HepG2 (cell line): ENCODE measurements around the gene CEP19. TPM values are rescaled to one million over a fixed set of nuclear protein-coding genes. Genes with fewer than 3 reads are reported as not detected.

ENCODE experiments used
- ATAC-seq: fragments of 200-7000 bp; cut with Tn5 transposase; 3 replicates; pipeline ENCODE4 v1.9.1; 2020; ENCODE audit warnings: mild to moderate bottlenecking, moderate library complexity
- BruUV-seq: library from RNA; stranded (reverse); fragments of 400-500 nt; replicated peaks from 2 replicates; lab custom pipeline; 2021; lab: Mats Ljungman, UMichigan
- CTCF ChIA-PET: fragments of 300-600 bp; formaldehyde crosslinking; extraction: SDS; loops from one replicate; lab custom pipeline; 2021; ENCODE audit warnings: low total read pairs, inconsistent platforms, low intra/inter-chr PET ratio; lab: Yijun Ruan, JAX
- POLR2A ChIA-PET: fragments of 350-600 bp; sonication (Branson Sonifier 250); formaldehyde crosslinking; loops from one replicate; lab custom pipeline; 2020; ENCODE audit warnings: antibody characterized with exemption, inconsistent platforms; lab: Yijun Ruan, JAX
- DNase-seq: peaks from one replicate; pipeline ENCODE4 v3.0.0-alpha.2; 2015; ENCODE audit warnings: low spot score
- FAIRE-seq: peaks from 3 replicates; lab custom pipeline; 2011; peaks lifted over from hg19 to GRCh38; lab: Jason Lieb, UNC
- H2AFZ ChIP-seq: one replicate; pipeline ENCODE4 v1.6.1; 2011; ENCODE audit warnings: low read length, inconsistent platforms
- H3K27ac ChIP-seq: fragments of 300-600 bp; 3 replicates; pipeline ENCODE4 v1.8.0; 2011; ENCODE audit warnings: mixed run types, mild to moderate bottlenecking, mixed read lengths, low read length, inconsistent platforms; ENCODE audit not compliant: insufficient read depth; ENCODE audit errors: extremely low read length
- H3K27me3 ChIP-seq, 2 experiments: fragments of 200-600 bp in 1 of 2; 2 replicates in 1 of 2; 3 replicates in 1 of 2; pipeline versions ENCODE4 v1.6.0 to v1.8.0; 2011; ENCODE audit warnings: low read length in 2 of 2, mild to moderate bottlenecking in 2 of 2, moderate library complexity in 2 of 2, inconsistent platforms in 1 of 2; ENCODE audit not compliant: insufficient read depth in 2 of 2, control insufficient read depth in 1 of 2
- H3K36me3 ChIP-seq, 2 experiments: fragments of 200-600 bp in 1 of 2; replicated peaks in 1 of 2; 2 replicates in 1 of 2; 3 replicates in 1 of 2; pipeline versions ENCODE4 v1.5.1 to v1.8.0; 2011; ENCODE audit warnings: low read length in 2 of 2, inconsistent platforms in 1 of 2; ENCODE audit not compliant: insufficient read depth in 2 of 2, control insufficient read depth in 1 of 2
- H3K4me1 ChIP-seq: 2 replicates; pipeline ENCODE4 v1.5.1; 2012; ENCODE audit warnings: low read length, inconsistent platforms; ENCODE audit not compliant: insufficient read depth
- H3K4me2 ChIP-seq: 2 replicates; pipeline ENCODE4 v1.6.0; 2011; ENCODE audit warnings: low read depth, low read length, inconsistent platforms
- H3K4me3 ChIP-seq, 3 experiments: fragments of 200-600 bp in 1 of 3; sonication (generic), shearing (Covaris generic) in 1 of 3; replicated peaks in 1 of 3; 2 replicates each; pipeline ENCODE4 v1.5.1; 2011 to 2016; ENCODE audit warnings: low read length in 3 of 3, inconsistent platforms in 2 of 3, low read depth in 2 of 3, mild to moderate bottlenecking in 2 of 3, control low read depth in 1 of 3, mixed read lengths in 1 of 3; ENCODE audit not compliant: insufficient read depth in 1 of 3
- H3K79me2 ChIP-seq: one replicate; pipeline ENCODE4 v1.6.1; 2011; ENCODE audit warnings: low read length, inconsistent platforms; ENCODE audit not compliant: insufficient read depth
- H3K9ac ChIP-seq: 2 replicates; pipeline ENCODE4 v1.6.0; 2011; ENCODE audit warnings: mild to moderate bottlenecking, low read depth, low read length, inconsistent platforms; ENCODE audit not compliant: insufficient read depth
- H3K9me3 ChIP-seq: 2 replicates; pipeline ENCODE4 v1.5.1; 2012; ENCODE audit warnings: mild to moderate bottlenecking, low read length
- H4K20me1 ChIP-seq: 2 replicates; pipeline ENCODE4 v1.6.0; 2011; ENCODE audit warnings: inconsistent platforms, mild to moderate bottlenecking, low read length, moderate library complexity; ENCODE audit not compliant: insufficient read depth
- CREBL2 ChIP-seq: sonication (generic); formaldehyde crosslinking; IDR thresholded peaks from 2 replicates; pipeline ENCODE4 v1.8.1; 2023; ENCODE audit warnings: missing genetic modification reagents, mild to moderate bottlenecking, borderline replicate concordance
- MLXIP ChIP-seq: sonication (generic); formaldehyde crosslinking; IDR thresholded peaks from 2 replicates; pipeline ENCODE4 v1.9.0; 2021; ENCODE audit warnings: missing genetic modification reagents, borderline replicate concordance
- MXI1 ChIP-seq: IDR thresholded peaks from 3 replicates; pipeline ENCODE4 v1.6.1; 2012; ENCODE audit warnings: low read depth, low read length, inconsistent platforms, borderline replicate concordance
- MZF1 ChIP-seq: sonication (generic); formaldehyde crosslinking; IDR thresholded peaks from 2 replicates; pipeline ENCODE4 v1.8.1; 2023; ENCODE audit warnings: mild to moderate bottlenecking, missing genetic modification reagents, borderline replicate concordance
- NFYB ChIP-seq: sonication (generic); formaldehyde crosslinking; IDR thresholded peaks from 2 replicates; pipeline ENCODE4 v1.4.0; 2020; ENCODE audit warnings: missing genetic modification reagents
- PHF20 ChIP-seq: sonication (generic); formaldehyde crosslinking; IDR thresholded peaks from 2 replicates; pipeline ENCODE4 v1.5.0; 2020; ENCODE audit warnings: mild to moderate bottlenecking, missing genetic modification reagents
- PRMT3 ChIP-seq: sonication (generic); formaldehyde crosslinking; IDR thresholded peaks from 2 replicates; pipeline ENCODE4 v1.8.1; 2022; ENCODE audit warnings: low read depth, mild to moderate bottlenecking, moderate library complexity, missing genetic modification reagents, borderline replicate concordance
- TBL1XR1 ChIP-seq: fragments of 150-350 bp; IDR thresholded peaks from 2 replicates; pipeline ENCODE4 v1.6.1; 2014; ENCODE audit warnings: borderline replicate concordance, low read length; ENCODE audit not compliant: partially characterized antibody
- ZGPAT ChIP-seq: IDR thresholded peaks from 2 replicates; pipeline ENCODE4 v1.6.1; 2016; ENCODE audit warnings: mild to moderate bottlenecking
- ZNF101 ChIP-seq: sonication (generic); formaldehyde crosslinking; IDR thresholded peaks from 2 replicates; pipeline ENCODE4 v1.4.0; 2020; ENCODE audit warnings: mild to moderate bottlenecking, low read depth, missing genetic modification reagents, borderline replicate concordance
- ZNF333 ChIP-seq: sonication (generic); formaldehyde crosslinking; IDR thresholded peaks from 2 replicates; pipeline ENCODE4 v1.4.0; 2020; ENCODE audit warnings: mild to moderate bottlenecking, missing genetic modification reagents, borderline replicate concordance
- ZNF598 ChIP-seq: sonication (generic); formaldehyde crosslinking; IDR thresholded peaks from 2 replicates; pipeline ENCODE4 v1.5.1; 2020; ENCODE audit warnings: mild to moderate bottlenecking, missing genetic modification reagents, borderline replicate concordance
- ZSCAN31 ChIP-seq: sonication (generic); formaldehyde crosslinking; IDR thresholded peaks from 2 replicates; pipeline ENCODE4 v1.5.0; 2020; ENCODE audit warnings: low read depth, mild to moderate bottlenecking, missing genetic modification reagents
- ZXDC ChIP-seq: sonication (generic); formaldehyde crosslinking; IDR thresholded peaks from 2 replicates; pipeline ENCODE4 v1.5.0; 2020; ENCODE audit warnings: mild to moderate bottlenecking, missing genetic modification reagents
- WGBS: methylation state at CpG from one replicate; pipeline ENCODE4 v1.1.6; 2017; ENCODE audit warnings: low lambda C conversion rate; 5-methylcytosine and 5-hydroxymethylcytosine counted together
- in situ Hi-C: cut with HindIII; loops from 2 replicates; pipeline ENCODE4 v1.10.0; 2017; ENCODE audit warnings: low pct_unique_long_range_greater_than_20kb; ENCODE audit not compliant: extremely low pct_ligation_motif_present
- intact Hi-C: fragments of 100-400 bp; cut with micrococcal nuclease; formaldehyde crosslinking; loops from one replicate; pipeline ENCODE4 v1.10.0; 2022; ENCODE audit not compliant: unreplicated experiment
- polyA plus RNA-seq, 8 experiments: library from polyadenylated mRNA; depleted of rRNA in 3 of 8; stranded (reverse) in 7 of 8; unstranded in 1 of 8; fragments of >200 nt; fragmentation: Illumina TruSeq in 4 of 8; extraction: Trizol in 4 of 8; gene quantifications; 2 replicates each; pipeline versions ENCODE4 v1.2.1 to v1.2.3, GENCODE V29; 2011 to 2016; ENCODE audit warnings: low read depth in 4 of 8, missing spikeins in 1 of 8, mixed read lengths in 1 of 8; ENCODE audit not compliant: insufficient read depth in 1 of 8
- total RNA-seq, 5 experiments: library from RNA; depleted of rRNA; stranded (reverse); fragments of >200 nt; fragmentation: Illumina TruSeq; extraction: Trizol; gene quantifications; 2 replicates each; pipeline ENCODE4 v1.2.3, GENCODE V29; 2016; ENCODE audit warnings: low read depth in 1 of 5

Gene CEP19
- total and polyA plus RNA-seq, 2 of the 13 experiments (the other 11 are each of a cell fraction or from before 2014, with no cell fraction given), result 0.48 to 1.2 TPM

- BruUV-seq, result no TSS peak
These were observed 50.0 kb downstream of the CEP19 start for GRCh38 chr3:196662033-196662432.

More at GRCh38 chr3:196662033-196662432, 50.0 kb downstream of the CEP19 start:
- H3K27me3 ChIP-seq, result peaks cover 7 to 29% of the 10 kb centered on the region in 2 experiments; a peak in 4 of 5 replicates
- in situ Hi-C loops (no loop called here), intact Hi-C loops (no loop called here)
- no peak overlapping the region for H2AFZ ChIP-seq
- no peaks in the 10 kb centered on the region for H3K36me3 ChIP-seq
- no peak overlapping the region for H3K27ac ChIP-seq
- H3K4me2 ChIP-seq, result no peak overlapping the region
- WGBS, result 70% methylated on average over 13 of the region's 13 CpGs
- H3K9me3 ChIP-seq, result no peaks in the 10 kb centered on the region
- no peak for ATAC-seq
- H3K4me3 ChIP-seq, result no peak overlapping the region
- no peaks in the 10 kb centered on the region for H3K79me2 ChIP-seq
- TF ChIP-seq NFYB (no peak), TBL1XR1 (no peak), ZNF598 (CRISPR knock-in tag) (no peak), ZNF101 (CRISPR knock-in tag) (no peak), ZNF333 (CRISPR knock-in tag) (no peak), ZGPAT (CRISPR knock-in tag) (no peak), PHF20 (CRISPR knock-in tag) (no peak), CREBL2 (CRISPR knock-in tag) (no peak), MLXIP (CRISPR knock-in tag) (no peak), MZF1 (no peak), ZSCAN31 (CRISPR knock-in tag) (no peak), PRMT3 (CRISPR knock-in tag) (no peak), ZXDC (CRISPR knock-in tag) (no peak), MXI1 (no peak)
- TF ChIP-seq, all 625 proteins: peak for 0
- peaks cover 33% of the 10 kb centered on the region for H3K4me1 ChIP-seq
- POLR2A ChIA-PET, result no interaction called here
- no peak overlapping the region for H3K9ac ChIP-seq
- CTCF ChIA-PET, result no interaction called here
- no peaks in the 10 kb centered on the region for H4K20me1 ChIP-seq
- no peak for FAIRE-seq
- DNase-seq, result no peak
